ENCODE measurements around the gene PASK. TPM values are rescaled to one million over a fixed set of nuclear protein-coding genes. Genes with fewer than 3 reads are reported as not detected.

PASK gene
- total and polyA plus RNA-seq, 2 of the 4 experiments (the other 2 are of a cell fraction): 4.1 TPM

DNA sequence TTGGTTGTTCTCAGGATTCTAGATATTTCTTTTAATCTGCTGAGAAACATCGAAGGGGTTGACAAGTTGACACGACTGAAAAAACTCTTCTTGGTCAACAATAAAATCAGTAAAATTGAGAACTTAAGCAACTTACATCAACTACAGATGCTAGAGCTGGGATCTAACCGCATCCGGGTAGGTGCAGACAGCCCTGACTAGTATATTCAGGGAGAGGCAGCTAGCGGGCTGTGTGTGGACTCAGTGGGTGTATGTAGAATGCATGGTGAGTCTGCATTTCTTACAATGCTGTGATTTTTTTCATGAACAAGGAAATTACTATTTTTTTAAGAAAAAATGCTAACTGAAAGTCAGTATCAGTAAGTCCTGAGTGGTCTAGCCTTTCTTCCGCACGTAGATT is 11.0 kb upstream of the PASK start:
- no peak overlapping the region for H3K4ac ChIP-seq (ENCODE audit: low read depth, low read length)
- no peak overlapping the region for H3K9ac ChIP-seq (ENCODE audit: low read depth, low read length)
- peaks cover 10 to 26% of the 10 kb centered on the region in 2 experiments; a peak in 3 of 4 replicates for H3K79me1 ChIP-seq (ENCODE audit: low read depth in 1 of 2, low read length in 2 of 2)
- in situ Hi-C loops (cut with MboI; ENCODE audit: low sequenced_read_pairs): no loop called here
- H3K56ac ChIP-seq (ENCODE audit: extremely low read depth, insufficient read depth, low read length): no peak overlapping the region
- H3K4me2 ChIP-seq (ENCODE audit: low read depth, low read length): no peak overlapping the region
- dilution Hi-C loops (cut with HindIII; ENCODE audit: low sequenced_read_pairs, unreplicated experiment): no loop called here
- no peak overlapping the region for H3K14ac ChIP-seq (replicated peaks; ENCODE audit: low read depth, low read length)
- DNase-seq: no peak
- H3K9me1 ChIP-seq (ENCODE audit: insufficient read depth, low read length): peaks cover 15% of the 10 kb centered on the region
- H3K36me3 ChIP-seq (ENCODE audit: control insufficient read depth, insufficient read depth, low read length): peaks cover 33% of the 10 kb centered on the region
- H4K91ac ChIP-seq (ENCODE audit: insufficient read depth, low read depth, low read length): no peak overlapping the region
- no peak overlapping the region for H2BK120ac ChIP-seq (ENCODE audit: low read depth, low read length)
- H3K9me3 ChIP-seq (ENCODE audit: control insufficient read depth, insufficient read depth, low read length): no peaks in the 10 kb centered on the region
- ChIA-PET CTCF (no interaction called here), POLR2A (ENCODE audit: unreplicated experiment) (no interaction called here)
- H2BK20ac ChIP-seq (ENCODE audit: low read depth, low read length): no peak overlapping the region
- no peak overlapping the region for H3K27ac ChIP-seq (ENCODE audit: insufficient read depth, low read length)
- H2AK9ac ChIP-seq (replicated peaks; ENCODE audit: low read depth, low read length, poor library complexity): no peak overlapping the region
- H3K18ac ChIP-seq (ENCODE audit: low read depth, low read length): no peak overlapping the region
- H2AFZ ChIP-seq (replicated peaks; ENCODE audit: low read length, poor library complexity): no peak overlapping the region
- WGBS, 2 experiments (ENCODE audit: extremely low coverage in 2 of 2, insufficient read length in 1 of 2): 100% methylated on average over 2 of the region's 7 CpGs; no CpG with 5 or more reads in 1 of the 2 experiments
- no peak overlapping the region for H4K8ac ChIP-seq (ENCODE audit: low read depth in 2 of 2, low read length in 2 of 2)
- H3K4me1 ChIP-seq (ENCODE audit: control insufficient read depth, insufficient read depth, low read length): peaks cover 9% of the 10 kb centered on the region
- H3K27me3 ChIP-seq (ENCODE audit: control insufficient read depth, insufficient read depth, low read length): no peaks in the 10 kb centered on the region
- no peak overlapping the region for H4K5ac ChIP-seq (ENCODE audit: low read depth, low read length)
- no peak overlapping the region for H2AK5ac ChIP-seq (ENCODE audit: low read depth, low read length)
- intact Hi-C loops (cut with micrococcal nuclease): no loop called here
- no peak overlapping the region for H2BK5ac ChIP-seq (ENCODE audit: low read depth, low read length, poor library complexity, severe bottlenecking)
- H3K23ac ChIP-seq (ENCODE audit: low read depth, low read length): no peak overlapping the region
- no peak overlapping the region for H3K4me3 ChIP-seq (ENCODE audit: insufficient read depth, low read depth, low read length)
- TF ChIP-seq RCOR1 (IDR thresholded peaks at IDR 0.05; ENCODE audit: insufficient replicate concordance, low read length): no peak
- no peak for TF ChIP-seq POLR2A (IDR thresholded peaks at IDR 0.05; ENCODE audit: low read depth, low read length)
- no peak for TF ChIP-seq RFX5 (IDR thresholded peaks at IDR 0.05; ENCODE audit: low read depth, low read length)
- TF ChIP-seq MAFK (IDR thresholded peaks at IDR 0.05; ENCODE audit: low read depth, low read length): no peak
- no peak for TF ChIP-seq RAD21 (IDR thresholded peaks at IDR 0.05; ENCODE audit: low read length)
- TF ChIP-seq CEBPB (IDR thresholded peaks at IDR 0.05; ENCODE audit: low read depth, low read length): no peak
- TF ChIP-seq CHD1 (IDR thresholded peaks at IDR 0.05; ENCODE audit: low read depth, low read length): no peak
- TF ChIP-seq, protein P1, sequence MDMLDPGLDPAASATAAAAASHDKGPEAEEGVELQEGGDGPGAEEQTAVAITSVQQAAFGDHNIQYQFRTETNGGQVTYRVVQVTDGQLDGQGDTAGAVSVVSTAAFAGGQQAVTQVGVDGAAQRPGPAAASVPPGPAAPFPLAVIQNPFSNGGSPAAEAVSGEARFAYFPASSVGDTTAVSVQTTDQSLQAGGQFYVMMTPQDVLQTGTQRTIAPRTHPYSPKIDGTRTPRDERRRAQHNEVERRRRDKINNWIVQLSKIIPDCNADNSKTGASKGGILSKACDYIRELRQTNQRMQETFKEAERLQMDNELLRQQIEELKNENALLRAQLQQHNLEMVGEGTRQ (IDR thresholded peaks at IDR 0.05; ENCODE audit: low read depth, low read length): no peak
- no peak for TF ChIP-seq FOS (IDR thresholded peaks at IDR 0.05; ENCODE audit: low read depth, low read length)
- no peak for TF ChIP-seq NFE2L2 (IDR thresholded peaks at IDR 0.05; ENCODE audit: low read depth, low read length)
- TF ChIP-seq MXI1 (IDR thresholded peaks at IDR 0.05; ENCODE audit: borderline replicate concordance, low read depth, low read length): no peak
- TF ChIP-seq MAZ (IDR thresholded peaks at IDR 0.05; ENCODE audit: borderline replicate concordance, low read depth, low read length): no peak
- TF ChIP-seq, protein P2, sequence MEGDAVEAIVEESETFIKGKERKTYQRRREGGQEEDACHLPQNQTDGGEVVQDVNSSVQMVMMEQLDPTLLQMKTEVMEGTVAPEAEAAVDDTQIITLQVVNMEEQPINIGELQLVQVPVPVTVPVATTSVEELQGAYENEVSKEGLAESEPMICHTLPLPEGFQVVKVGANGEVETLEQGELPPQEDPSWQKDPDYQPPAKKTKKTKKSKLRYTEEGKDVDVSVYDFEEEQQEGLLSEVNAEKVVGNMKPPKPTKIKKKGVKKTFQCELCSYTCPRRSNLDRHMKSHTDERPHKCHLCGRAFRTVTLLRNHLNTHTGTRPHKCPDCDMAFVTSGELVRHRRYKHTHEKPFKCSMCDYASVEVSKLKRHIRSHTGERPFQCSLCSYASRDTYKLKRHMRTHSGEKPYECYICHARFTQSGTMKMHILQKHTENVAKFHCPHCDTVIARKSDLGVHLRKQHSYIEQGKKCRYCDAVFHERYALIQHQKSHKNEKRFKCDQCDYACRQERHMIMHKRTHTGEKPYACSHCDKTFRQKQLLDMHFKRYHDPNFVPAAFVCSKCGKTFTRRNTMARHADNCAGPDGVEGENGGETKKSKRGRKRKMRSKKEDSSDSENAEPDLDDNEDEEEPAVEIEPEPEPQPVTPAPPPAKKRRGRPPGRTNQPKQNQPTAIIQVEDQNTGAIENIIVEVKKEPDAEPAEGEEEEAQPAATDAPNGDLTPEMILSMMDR (conservative IDR thresholded peaks at IDR 0.05; ENCODE audit: low read depth, low read length): no peak
- TF ChIP-seq, protein P3, sequence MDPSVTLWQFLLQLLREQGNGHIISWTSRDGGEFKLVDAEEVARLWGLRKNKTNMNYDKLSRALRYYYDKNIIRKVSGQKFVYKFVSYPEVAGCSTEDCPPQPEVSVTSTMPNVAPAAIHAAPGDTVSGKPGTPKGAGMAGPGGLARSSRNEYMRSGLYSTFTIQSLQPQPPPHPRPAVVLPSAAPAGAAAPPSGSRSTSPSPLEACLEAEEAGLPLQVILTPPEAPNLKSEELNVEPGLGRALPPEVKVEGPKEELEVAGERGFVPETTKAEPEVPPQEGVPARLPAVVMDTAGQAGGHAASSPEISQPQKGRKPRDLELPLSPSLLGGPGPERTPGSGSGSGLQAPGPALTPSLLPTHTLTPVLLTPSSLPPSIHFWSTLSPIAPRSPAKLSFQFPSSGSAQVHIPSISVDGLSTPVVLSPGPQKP (IDR thresholded peaks at IDR 0.05; ENCODE audit: borderline replicate concordance, low read depth, low read length): no peak
- no peak for TF ChIP-seq BHLHE40 (IDR thresholded peaks at IDR 0.05; ENCODE audit: low read depth, low read length)
- TF ChIP-seq SMC3 (IDR thresholded peaks at IDR 0.05; ENCODE audit: low read depth, low read length): no peak
- BruUV-seq (replicated peaks): no TSS peak
- ATAC-seq (ENCODE audit: low read depth): no peak
- no peak overlapping the region for H2BK15ac ChIP-seq (ENCODE audit: low read depth, low read length)
- H4K20me1 ChIP-seq (ENCODE audit: insufficient read depth, low read length): peaks cover 8% of the 10 kb centered on the region

Data from IMR-90 (cell line).